ENCODE results near the gene MRPL51.

The MRPL51 gene

DNA sequence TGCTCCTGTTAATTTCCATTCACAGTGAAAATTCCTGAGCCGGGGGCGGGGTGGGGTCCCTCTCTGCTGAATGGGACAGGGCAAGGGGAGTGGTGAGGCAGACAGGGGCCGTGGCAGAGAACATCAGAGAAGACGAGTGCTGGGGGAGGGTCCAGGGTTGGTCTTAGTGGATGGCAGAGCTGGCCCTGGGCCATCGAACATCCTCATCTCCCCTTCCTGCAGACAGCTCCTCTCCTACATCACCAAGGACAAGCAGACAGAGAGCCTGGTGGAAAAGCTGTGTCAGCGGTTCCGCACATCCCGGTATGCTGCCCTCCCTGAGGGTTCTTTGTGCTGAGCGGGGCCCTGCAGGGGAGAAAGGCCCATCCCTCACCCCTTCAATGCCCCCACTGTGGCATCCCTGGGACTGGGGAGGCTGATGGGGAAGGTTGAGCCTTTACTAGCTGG lies 36.3 kb upstream of the MRPL51 start:
- H3K27ac ChIP-seq (ENCODE audit: low read depth, low read length) = no peak overlapping the region
- no peaks in the 10 kb centered on the region for H3K9me3 ChIP-seq (ENCODE audit: control insufficient read depth, insufficient read depth, low read depth, low read length)
- no peak overlapping the region for H3K9ac ChIP-seq (ENCODE audit: low read length)
- H3K36me3 ChIP-seq (ENCODE audit: control insufficient read depth, insufficient read depth, low read length) = peaks cover 78% of the 10 kb centered on the region
- peaks cover 15% of the 10 kb centered on the region for H3K4me1 ChIP-seq (ENCODE audit: control insufficient read depth, insufficient read depth, low read length)
- no peaks in the 10 kb centered on the region for H3K27me3 ChIP-seq (ENCODE audit: control insufficient read depth, insufficient read depth, low read length)
- no peak overlapping the region for H3K4me3 ChIP-seq (ENCODE audit: low read depth, low read length)

DNA sequence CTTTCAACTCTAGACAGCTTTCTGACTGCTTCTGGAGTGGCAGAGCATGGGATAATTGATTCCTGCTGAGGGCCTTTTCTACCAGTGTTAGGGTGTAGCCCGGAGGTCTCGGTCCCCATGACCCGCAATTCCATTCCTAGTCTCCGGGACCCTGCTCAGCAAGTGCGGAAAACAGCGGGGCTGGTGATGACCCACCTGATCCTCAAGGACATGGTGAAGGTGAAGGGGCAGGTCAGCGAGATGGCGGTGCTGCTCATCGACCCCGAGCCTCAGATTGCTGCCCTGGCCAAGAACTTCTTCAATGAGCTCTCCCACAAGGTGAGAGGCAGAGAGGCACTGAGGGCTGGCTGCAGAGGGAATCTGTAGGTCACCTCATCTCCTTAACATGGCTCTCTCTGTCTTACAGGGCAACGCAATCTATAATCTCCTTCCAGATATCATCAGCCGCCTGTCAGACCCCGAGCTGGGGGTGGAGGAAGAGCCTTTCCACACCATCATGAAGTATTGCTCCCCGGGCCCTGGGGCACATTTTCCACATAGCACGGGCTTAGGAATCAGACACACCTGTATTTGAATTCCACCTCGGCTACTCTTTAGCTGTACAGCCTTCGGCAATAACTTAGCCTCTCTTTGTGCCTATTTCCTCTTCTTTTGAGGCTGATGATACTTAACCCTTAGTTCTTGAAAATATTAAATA lies 35.6 kb upstream of the MRPL51 start:
- Histone ChIP-seq H3K36me3 (ENCODE audit: control insufficient read depth, insufficient read depth, low read length) (peaks cover 85% of the 10 kb centered on the region), H3K4me1 (ENCODE audit: control insufficient read depth, insufficient read depth, low read length) (peaks cover 15% of the 10 kb centered on the region), H3K9ac (ENCODE audit: low read length) (no peak overlapping the region), H3K4me3 (ENCODE audit: low read depth, low read length) (no peak overlapping the region), H3K27me3 (ENCODE audit: control insufficient read depth, insufficient read depth, low read length) (no peaks in the 10 kb centered on the region), H3K9me3 (ENCODE audit: control insufficient read depth, insufficient read depth, low read depth, low read length) (no peaks in the 10 kb centered on the region), H3K27ac (ENCODE audit: low read depth, low read length) (no peak overlapping the region)

DNA sequence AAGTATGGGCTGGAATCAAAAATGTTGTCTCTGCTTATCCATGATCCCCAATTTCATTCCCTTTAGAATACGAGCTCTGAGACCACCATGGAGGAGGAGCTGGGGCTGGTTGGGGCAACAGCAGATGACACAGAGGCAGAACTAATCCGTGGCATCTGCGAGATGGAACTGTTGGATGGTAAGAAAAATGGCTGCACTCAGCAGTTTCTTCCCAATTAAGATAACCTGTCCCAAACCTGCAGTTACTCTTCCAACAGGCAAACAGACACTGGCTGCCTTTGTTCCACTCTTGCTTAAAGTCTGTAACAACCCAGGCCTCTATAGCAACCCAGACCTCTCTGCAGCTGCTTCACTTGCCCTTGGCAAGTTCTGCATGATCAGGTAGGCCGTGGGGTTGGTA lies 34.6 kb upstream of the MRPL51 start:
- Histone ChIP-seq H3K27ac (ENCODE audit: low read depth, low read length) (no peak overlapping the region), H3K4me3 (ENCODE audit: low read depth, low read length) (no peak overlapping the region), H3K27me3 (ENCODE audit: control insufficient read depth, insufficient read depth, low read length) (no peaks in the 10 kb centered on the region), H3K9ac (ENCODE audit: low read length) (no peak overlapping the region), H3K9me3 (ENCODE audit: control insufficient read depth, insufficient read depth, low read depth, low read length) (no peaks in the 10 kb centered on the region), H3K4me1 (ENCODE audit: control insufficient read depth, insufficient read depth, low read length) (peaks cover 12% of the 10 kb centered on the region), H3K36me3 (ENCODE audit: control insufficient read depth, insufficient read depth, low read length) (peaks cover 94% of the 10 kb centered on the region)

DNA sequence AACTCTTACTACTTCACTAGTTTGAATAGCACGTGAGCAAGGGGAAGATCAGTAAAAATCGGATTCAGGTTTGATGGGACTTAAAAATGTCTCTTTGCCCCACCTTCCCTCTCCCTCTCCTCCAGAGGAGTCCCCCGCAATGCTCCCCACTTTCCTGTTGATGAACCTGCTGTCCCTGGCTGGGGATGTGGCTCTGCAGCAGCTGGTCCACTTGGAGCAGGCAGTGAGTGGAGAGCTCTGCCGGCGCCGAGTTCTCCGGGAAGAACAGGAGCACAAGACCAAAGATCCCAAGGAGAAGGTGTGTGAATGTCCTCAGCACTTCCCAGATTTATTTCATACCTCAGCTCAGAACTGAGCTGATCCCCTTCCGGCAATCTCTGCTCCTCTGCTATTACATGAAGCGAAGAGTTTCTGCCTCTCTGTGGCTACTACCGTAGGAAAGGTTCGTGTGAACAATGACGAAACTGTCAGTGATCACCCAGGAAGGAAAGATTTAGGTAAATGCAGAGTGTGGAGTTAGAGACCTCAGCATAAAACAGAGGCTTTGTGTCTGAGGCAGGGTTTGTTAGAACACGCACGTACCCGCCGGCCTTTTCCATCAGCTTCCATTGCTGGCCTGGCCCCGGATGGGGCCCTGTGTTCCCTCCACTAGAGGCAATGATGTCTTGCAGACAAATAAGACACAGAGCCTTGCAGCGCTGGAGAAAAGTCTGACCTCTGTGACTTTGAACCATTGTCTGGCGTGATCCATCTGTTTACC lies 33.9 kb upstream of the MRPL51 start:
- Histone ChIP-seq H3K4me3 (ENCODE audit: low read depth, low read length) (no peak overlapping the region), H3K9ac (ENCODE audit: low read length) (no peak overlapping the region), H3K9me3 (ENCODE audit: control insufficient read depth, insufficient read depth, low read depth, low read length) (no peaks in the 10 kb centered on the region), H3K36me3 (ENCODE audit: control insufficient read depth, insufficient read depth, low read length) (peaks cover 98% of the 10 kb centered on the region), H3K27ac (ENCODE audit: low read depth, low read length) (no peak overlapping the region), H3K4me1 (ENCODE audit: control insufficient read depth, insufficient read depth, low read length) (peaks cover 5% of the 10 kb centered on the region), H3K27me3 (ENCODE audit: control insufficient read depth, insufficient read depth, low read length) (no peaks in the 10 kb centered on the region)

DNA sequence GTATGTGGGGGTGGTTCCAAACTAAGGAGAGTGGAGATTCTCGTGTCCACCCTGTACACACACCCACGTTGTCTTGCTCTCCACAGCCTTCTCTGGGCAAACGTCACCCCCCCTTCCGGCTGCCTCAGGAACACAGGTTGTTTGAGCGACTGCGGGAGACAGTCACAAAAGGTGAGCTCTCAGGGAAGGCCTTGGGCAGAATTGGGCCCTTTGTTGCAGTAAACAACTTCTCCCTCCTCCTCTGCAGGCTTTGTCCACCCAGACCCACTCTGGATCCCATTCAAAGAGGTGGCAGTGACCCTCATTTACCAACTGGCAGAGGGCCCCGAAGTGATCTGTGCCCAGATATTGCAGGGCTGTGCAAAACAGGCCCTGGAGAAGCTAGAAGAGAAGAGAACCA lies 33.1 kb upstream of the MRPL51 start:
- Histone ChIP-seq H3K36me3 (ENCODE audit: control insufficient read depth, insufficient read depth, low read length) (peaks cover 99% of the 10 kb centered on the region), H3K4me1 (ENCODE audit: control insufficient read depth, insufficient read depth, low read length) (no peaks in the 10 kb centered on the region), H3K4me3 (ENCODE audit: low read depth, low read length) (no peak overlapping the region), H3K27me3 (ENCODE audit: control insufficient read depth, insufficient read depth, low read length) (no peaks in the 10 kb centered on the region), H3K9me3 (ENCODE audit: control insufficient read depth, insufficient read depth, low read depth, low read length) (no peaks in the 10 kb centered on the region), H3K27ac (ENCODE audit: low read depth, low read length) (no peak overlapping the region), H3K9ac (ENCODE audit: low read length) (no peak overlapping the region)

DNA sequence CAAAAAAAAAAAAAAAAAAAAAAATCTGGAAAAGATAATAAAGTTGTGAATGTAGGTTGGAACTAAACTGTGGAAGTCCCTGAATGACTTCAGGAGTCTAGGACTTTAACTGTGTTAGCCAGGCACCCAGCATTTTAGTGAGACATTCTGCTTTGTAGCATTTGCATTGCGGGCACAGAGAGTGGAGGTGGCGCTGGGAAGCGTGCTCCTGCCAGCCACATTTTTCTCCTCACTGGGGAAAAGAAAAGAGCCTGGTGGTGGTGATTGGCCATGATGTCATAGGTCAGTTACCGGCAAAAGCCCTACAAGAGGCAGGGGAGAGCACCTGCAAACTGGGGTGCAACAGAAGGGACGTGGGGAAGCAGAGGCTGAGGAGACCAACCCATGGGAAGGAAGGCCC lies 31.6 kb upstream of the MRPL51 start:
- Histone ChIP-seq H3K4me1 (ENCODE audit: control insufficient read depth, insufficient read depth, low read length) (no peaks in the 10 kb centered on the region), H3K9ac (ENCODE audit: low read length) (no peak overlapping the region), H3K27me3 (ENCODE audit: control insufficient read depth, insufficient read depth, low read length) (no peaks in the 10 kb centered on the region), H3K36me3 (ENCODE audit: control insufficient read depth, insufficient read depth, low read length) (peaks cover 99% of the 10 kb centered on the region), H3K27ac (ENCODE audit: low read depth, low read length) (no peak overlapping the region), H3K9me3 (ENCODE audit: control insufficient read depth, insufficient read depth, low read depth, low read length) (no peaks in the 10 kb centered on the region), H3K4me3 (ENCODE audit: low read depth, low read length) (no peak overlapping the region)

DNA sequence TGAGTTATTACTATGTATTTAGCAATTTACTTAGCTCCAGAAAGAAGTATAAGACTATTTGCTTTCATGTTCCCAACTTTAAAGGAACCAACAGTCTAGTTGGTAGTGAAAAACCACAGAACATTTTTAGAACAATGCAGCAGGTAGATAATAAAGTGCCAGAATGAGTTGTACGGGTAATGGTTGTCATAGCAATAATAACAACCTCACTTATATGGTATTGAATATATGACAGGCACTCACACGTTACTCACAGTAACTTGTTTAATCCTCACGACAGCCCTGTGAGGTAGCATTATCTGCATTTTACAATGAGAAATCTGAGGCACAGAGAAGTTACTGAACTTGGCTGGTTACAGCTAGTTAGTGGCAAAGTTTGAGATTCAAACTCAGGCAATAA lies 30.6 kb upstream of the MRPL51 start:
- Histone ChIP-seq H3K9ac (ENCODE audit: low read length) (no peak overlapping the region), H3K27me3 (ENCODE audit: control insufficient read depth, insufficient read depth, low read length) (no peaks in the 10 kb centered on the region), H3K4me3 (ENCODE audit: low read depth, low read length) (no peak overlapping the region), H3K36me3 (ENCODE audit: control insufficient read depth, insufficient read depth, low read length) (peaks cover 97% of the 10 kb centered on the region), H3K4me1 (ENCODE audit: control insufficient read depth, insufficient read depth, low read length) (no peaks in the 10 kb centered on the region), H3K27ac (ENCODE audit: low read depth, low read length) (no peak overlapping the region), H3K9me3 (ENCODE audit: control insufficient read depth, insufficient read depth, low read depth, low read length) (no peaks in the 10 kb centered on the region)

DNA sequence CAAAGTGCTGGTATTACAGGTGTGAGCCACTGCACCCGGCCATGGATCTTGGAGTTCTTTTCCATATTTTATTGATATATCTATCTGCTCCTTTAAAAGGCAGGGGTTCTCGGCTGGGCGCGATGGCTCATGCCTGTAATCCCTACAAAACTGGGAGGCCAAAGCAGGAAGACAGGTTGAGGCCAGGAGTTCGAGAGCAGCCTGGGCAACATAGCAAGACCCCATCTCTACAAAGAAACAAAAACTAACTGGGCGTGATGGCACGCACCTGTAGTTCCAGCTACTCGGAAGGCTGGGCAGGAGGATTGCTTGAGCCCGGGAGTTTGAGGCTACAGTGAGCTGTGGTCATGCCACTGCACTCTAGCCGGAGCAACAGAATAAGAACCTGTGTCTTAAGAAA lies 29.1 kb upstream of the MRPL51 start:
- H3K9ac ChIP-seq (ENCODE audit: low read length) = no peak overlapping the region
- no peaks in the 10 kb centered on the region for H3K27me3 ChIP-seq (ENCODE audit: control insufficient read depth, insufficient read depth, low read length)
- no peaks in the 10 kb centered on the region for H3K9me3 ChIP-seq (ENCODE audit: control insufficient read depth, insufficient read depth, low read depth, low read length)
- H3K27ac ChIP-seq (ENCODE audit: low read depth, low read length) = no peak overlapping the region
- H3K4me3 ChIP-seq (ENCODE audit: low read depth, low read length) = no peak overlapping the region
- H3K4me1 ChIP-seq (ENCODE audit: control insufficient read depth, insufficient read depth, low read length) = no peaks in the 10 kb centered on the region
- H3K36me3 ChIP-seq (ENCODE audit: control insufficient read depth, insufficient read depth, low read length) = peaks cover 97% of the 10 kb centered on the region

DNA sequence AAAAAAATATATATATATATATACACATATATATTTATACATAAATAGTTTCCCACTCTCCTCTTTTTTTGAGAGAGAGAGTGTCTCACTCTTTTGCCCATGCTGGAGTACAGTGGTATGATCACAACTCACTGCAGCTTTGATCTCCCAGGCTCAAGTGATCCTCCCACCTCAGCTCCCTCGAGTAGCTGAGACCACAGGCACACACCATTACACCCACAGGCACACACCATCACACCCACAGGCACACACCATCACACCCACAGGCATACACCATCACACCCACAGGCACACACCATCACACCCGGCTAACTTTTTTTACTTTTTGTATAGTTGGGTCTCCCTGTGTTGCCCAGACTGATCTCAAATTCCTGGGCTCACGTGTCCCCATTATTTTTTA lies 27.1 kb upstream of the MRPL51 start:
- Histone ChIP-seq H3K4me1 (ENCODE audit: control insufficient read depth, insufficient read depth, low read length) (no peaks in the 10 kb centered on the region), H3K4me3 (ENCODE audit: low read depth, low read length) (no peak overlapping the region), H3K36me3 (ENCODE audit: control insufficient read depth, insufficient read depth, low read length) (peaks cover 96% of the 10 kb centered on the region), H3K9me3 (ENCODE audit: control insufficient read depth, insufficient read depth, low read depth, low read length) (no peaks in the 10 kb centered on the region), H3K27ac (ENCODE audit: low read depth, low read length) (no peak overlapping the region), H3K9ac (ENCODE audit: low read length) (no peak overlapping the region), H3K27me3 (ENCODE audit: control insufficient read depth, insufficient read depth, low read length) (no peaks in the 10 kb centered on the region)

DNA sequence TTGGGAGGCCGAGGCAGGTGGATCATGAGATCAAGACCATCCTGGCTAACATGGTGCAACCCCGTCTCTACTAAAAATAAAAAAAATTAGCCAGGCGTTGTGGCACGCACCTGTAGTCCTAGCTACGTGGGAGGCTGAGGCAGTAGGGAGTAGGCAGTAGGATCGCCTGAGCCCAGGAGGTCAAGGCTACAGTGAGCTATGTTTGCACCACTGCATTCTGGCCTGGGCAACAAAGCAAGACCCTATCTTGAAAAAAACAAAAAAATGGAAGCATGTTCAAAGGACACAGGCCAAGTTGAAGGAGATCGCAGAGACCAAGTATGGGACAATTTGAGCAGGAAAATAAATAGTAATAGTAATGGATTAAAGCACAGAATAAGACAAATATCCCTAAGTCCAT lies 15.0 kb upstream of the MRPL51 start:
- peak overlapping the region; percentile 43 for H3K27ac ChIP-seq (ENCODE audit: low read depth, low read length)
- no peak overlapping the region for H3K4me3 ChIP-seq (ENCODE audit: low read depth, low read length)
- no peaks in the 10 kb centered on the region for H3K27me3 ChIP-seq (ENCODE audit: control insufficient read depth, insufficient read depth, low read length)
- H3K4me1 ChIP-seq (ENCODE audit: control insufficient read depth, insufficient read depth, low read length) = peaks cover 14% of the 10 kb centered on the region
- no peak overlapping the region for H3K9ac ChIP-seq (ENCODE audit: low read length)
- H3K9me3 ChIP-seq (ENCODE audit: control insufficient read depth, insufficient read depth, low read depth, low read length) = no peaks in the 10 kb centered on the region
- H3K36me3 ChIP-seq (ENCODE audit: control insufficient read depth, insufficient read depth, low read length) = peaks cover 68% of the 10 kb centered on the region

DNA sequence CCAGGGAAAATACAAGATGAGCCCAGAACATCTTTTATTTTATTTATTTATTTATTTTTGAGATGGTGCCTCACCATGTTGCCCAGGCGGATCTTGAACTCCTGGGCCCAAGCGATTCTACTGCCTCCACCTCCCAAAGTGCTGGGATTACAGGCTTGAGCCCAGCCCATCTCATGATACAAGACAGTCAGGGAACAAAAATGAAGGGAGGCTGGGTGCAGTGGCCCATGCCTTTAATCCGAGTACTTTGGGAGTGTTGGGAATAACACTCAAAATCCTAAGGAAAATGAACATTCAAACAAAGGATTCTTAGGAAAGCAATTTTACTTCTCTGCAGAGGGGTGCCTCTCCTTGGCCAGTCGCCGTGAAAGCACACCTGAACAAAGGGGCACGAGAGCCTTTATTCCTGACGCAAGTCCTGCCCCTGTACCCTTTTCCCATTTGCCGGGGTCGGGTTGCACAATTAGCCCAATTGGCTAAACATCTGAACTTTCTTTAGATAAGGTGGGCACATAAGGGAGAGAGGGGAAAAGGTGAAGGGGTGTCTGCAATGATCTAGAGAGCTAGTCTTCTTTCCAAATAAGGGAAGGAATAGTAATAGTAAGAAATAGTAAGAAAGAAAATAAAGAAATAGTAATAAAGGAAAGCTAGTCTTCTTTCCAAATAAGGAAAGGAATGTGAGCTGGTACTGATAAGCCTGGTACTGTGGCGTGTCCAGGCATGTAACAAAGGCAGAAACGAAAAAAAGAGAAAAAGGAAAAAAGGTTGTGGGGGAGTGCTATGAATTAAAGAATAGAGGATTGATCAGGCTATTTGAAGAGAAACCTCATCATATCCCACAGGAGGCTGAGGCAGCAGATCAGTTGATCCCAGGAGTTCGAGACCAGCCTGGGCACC lies 14.3 kb upstream of the MRPL51 start:
- no peaks in the 10 kb centered on the region for H3K27me3 ChIP-seq (ENCODE audit: control insufficient read depth, insufficient read depth, low read length)
- H3K36me3 ChIP-seq (ENCODE audit: control insufficient read depth, insufficient read depth, low read length) = peaks cover 64% of the 10 kb centered on the region
- H3K9ac ChIP-seq (ENCODE audit: low read length) = peak overlapping the region; percentile 49
- H3K27ac ChIP-seq (ENCODE audit: low read depth, low read length) = peak overlapping the region; percentile 74
- no peak overlapping the region for H3K4me3 ChIP-seq (ENCODE audit: low read depth, low read length)
- no peaks in the 10 kb centered on the region for H3K9me3 ChIP-seq (ENCODE audit: control insufficient read depth, insufficient read depth, low read depth, low read length)
- peaks cover 14% of the 10 kb centered on the region for H3K4me1 ChIP-seq (ENCODE audit: control insufficient read depth, insufficient read depth, low read length)

Measured in HUES6 (cell line).